OCI-LY7 (cell line): ENCODE measurements around the gene SNAPIN. TPM values are rescaled to one million over a fixed set of nuclear protein-coding genes. Genes with fewer than 3 reads are reported as not detected.

Experiments used
- BruUV-seq: library from RNA; stranded (reverse); fragments of 400-500 nt; replicated peaks from 2 replicates; lab custom pipeline; 2021; lab: Mats Ljungman, UMichigan
- CTCF ChIA-PET: fragments of 300-600 bp; sonication (Branson Sonifier 250); formaldehyde crosslinking; loops from one replicate; lab custom pipeline; 2022; ENCODE audit warnings: antibody characterized with exemption; ENCODE audit not compliant: unreplicated experiment; lab: Charles Lee
- POLR2A ChIA-PET: fragments of 300-600 bp; sonication (Branson Sonifier 250); formaldehyde crosslinking; loops from one replicate; lab custom pipeline; 2022; ENCODE audit warnings: antibody characterized with exemption; lab: Charles Lee
- DNase-seq: peaks from one replicate; pipeline ENCODE4 v3.0.0-alpha.2; 2015; ENCODE audit warnings: low spot score
- H2AFZ ChIP-seq: fragments of 200-600 bp; sonication (generic), shearing (Covaris generic); 2 replicates; pipeline ENCODE4 v1.6.1; 2014; ENCODE audit warnings: mild to moderate bottlenecking, antibody characterized with exemption, low read length, moderate library complexity
- H3K27ac ChIP-seq: fragments of 200-600 bp; sonication (generic); 2 replicates; pipeline ENCODE4 v1.5.1; 2014; ENCODE audit warnings: mixed run types, low read depth, mild to moderate bottlenecking, moderate library complexity, low read length, inconsistent platforms; ENCODE audit not compliant: poor library complexity, severe bottlenecking
- H3K36me3 ChIP-seq: fragments of 200-600 bp; sonication (generic); 2 replicates; pipeline ENCODE4 v1.6.1; 2014; ENCODE audit warnings: mild to moderate bottlenecking, antibody characterized with exemption, low read length, moderate library complexity, mixed read lengths; ENCODE audit not compliant: insufficient read depth
- H3K4me1 ChIP-seq: fragments of 200-600 bp; sonication (generic); 2 replicates; pipeline ENCODE4 v1.5.1; 2014; ENCODE audit warnings: mild to moderate bottlenecking, low read length; ENCODE audit not compliant: insufficient read depth, poor library complexity, severe bottlenecking
- H3K4me2 ChIP-seq: fragments of 200-600 bp; sonication (generic); 2 replicates; pipeline ENCODE4 v1.6.1; 2014; ENCODE audit warnings: mild to moderate bottlenecking, low read length
- H3K4me3 ChIP-seq: fragments of 200-600 bp; sonication (generic); 2 replicates; pipeline ENCODE4 v1.5.1; 2014; ENCODE audit warnings: mild to moderate bottlenecking, low read depth, low read length; ENCODE audit not compliant: poor library complexity, severe bottlenecking
- H3K79me2 ChIP-seq: fragments of 200-600 bp; sonication (generic); 2 replicates; pipeline ENCODE4 v1.6.1; 2016; ENCODE audit warnings: low read depth, mild to moderate bottlenecking, low read length, moderate library complexity, mixed read lengths; ENCODE audit not compliant: insufficient read depth
- H3K9me2 ChIP-seq: fragments of 200-600 bp; sonication (generic); 2 replicates; pipeline ENCODE4 v1.6.1; 2016; ENCODE audit warnings: mild to moderate bottlenecking, low read length, mixed read lengths; ENCODE audit not compliant: insufficient read depth
- H3K9me3 ChIP-seq: fragments of 200-600 bp; sonication (generic); 2 replicates; pipeline ENCODE4 v1.6.1; 2014; ENCODE audit warnings: mild to moderate bottlenecking, mixed run types, low read length, mixed read lengths
- H4K20me1 ChIP-seq: fragments of 200-600 bp; sonication (generic); 2 replicates; pipeline ENCODE4 v1.6.1; 2014; ENCODE audit warnings: mild to moderate bottlenecking, antibody characterized with exemption, low read length, moderate library complexity, mixed read lengths; ENCODE audit not compliant: insufficient read depth
- CTCF ChIP-seq: fragments of 200-600 bp; sonication (generic); conservative IDR thresholded peaks from 2 replicates; pipeline ENCODE4 v1.5.1; 2014; ENCODE audit warnings: mild to moderate bottlenecking, antibody characterized with exemption, low read length, moderate library complexity, mixed read lengths
- EZH2phosphoT487 ChIP-seq: fragments of 200-600 bp; sonication (generic); IDR thresholded peaks from 2 replicates; pipeline ENCODE4 v1.6.1; 2018; ENCODE audit warnings: low read depth, borderline replicate concordance, mild to moderate bottlenecking, mixed run types, antibody characterized with exemption, low read length, moderate library complexity, mixed read lengths
- intact Hi-C: fragments of 100-400 bp; cut with micrococcal nuclease; formaldehyde crosslinking; loops from one replicate; pipeline ENCODE4 v1.10.0; 2022; ENCODE audit not compliant: unreplicated experiment
- total RNA-seq, 2 experiments: library from RNA; depleted of rRNA in 1 of 2; stranded (reverse); fragments of >200 nt in 1 of 2; shearing (Covaris generic) in 1 of 2; gene quantifications; 2 replicates each; pipeline ENCODE4 v1.2.3, GENCODE V29; 2014 to 2022

SNAPIN gene
- total RNA-seq, 2 experiments from 2014 or later: 31.1 to 44.5 TPM

DNA sequence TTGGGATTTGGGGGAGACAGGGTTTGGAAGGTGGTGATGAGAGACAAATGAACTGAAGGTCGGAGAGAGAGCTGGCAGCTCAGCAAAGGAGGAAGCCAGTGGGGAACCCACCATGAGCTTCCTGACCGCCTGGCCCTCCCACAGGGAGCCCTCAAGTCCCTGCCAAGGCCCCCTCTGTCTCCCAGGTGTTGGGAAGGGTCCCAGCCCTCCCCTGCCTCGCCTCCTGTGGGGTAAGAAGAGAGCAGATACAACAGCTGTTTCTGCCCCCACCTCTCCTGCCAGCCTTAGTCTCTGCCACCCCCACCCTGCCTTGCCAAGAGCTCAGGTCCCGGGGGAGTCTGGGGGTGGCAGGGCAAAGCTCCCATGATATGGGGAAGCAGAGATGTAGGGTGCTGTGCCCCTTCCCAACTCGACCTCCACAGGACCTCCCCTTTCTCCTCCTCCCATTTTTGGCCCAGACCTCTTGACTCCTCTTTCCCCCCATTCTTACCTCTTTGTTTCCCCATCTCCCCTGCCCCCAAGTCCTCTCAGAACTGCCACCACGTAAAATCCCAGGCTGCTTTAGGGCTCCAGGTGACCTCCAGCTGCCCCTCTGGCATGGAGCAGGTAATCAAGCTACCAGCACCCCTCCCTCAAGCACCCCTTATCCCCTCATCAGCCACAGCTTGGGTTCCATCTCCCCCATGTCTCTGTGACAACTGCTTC lies 29.7 kb upstream of the SNAPIN start:
- Histone ChIP-seq H3K9me2 (no peaks in the 10 kb centered on the region), H4K20me1 (no peaks in the 10 kb centered on the region), H3K4me2 (no peak overlapping the region), H3K79me2 (no peaks in the 10 kb centered on the region), H3K4me1 (peaks cover 16% of the 10 kb centered on the region), H3K27ac (no peak overlapping the region), H2AFZ (no peak overlapping the region), H3K9me3 (no peaks in the 10 kb centered on the region), H3K36me3 (no peaks in the 10 kb centered on the region), H3K4me3 (no peak overlapping the region)
- BruUV-seq: no TSS peak
- TF ChIP-seq CTCF (no peak), EZH2phosphoT487 (no peak)
- POLR2A ChIA-PET: no interaction called here
- CTCF ChIA-PET: interaction anchor here (0.6 to 1.9 kb wide), 2 partner anchors 56 to 276 kb away, joined by 3 to 6 read pairs; no protein-coding TSS in a partner anchor
- no peak for DNase-seq
- intact Hi-C loops: no loop called here

DNA sequence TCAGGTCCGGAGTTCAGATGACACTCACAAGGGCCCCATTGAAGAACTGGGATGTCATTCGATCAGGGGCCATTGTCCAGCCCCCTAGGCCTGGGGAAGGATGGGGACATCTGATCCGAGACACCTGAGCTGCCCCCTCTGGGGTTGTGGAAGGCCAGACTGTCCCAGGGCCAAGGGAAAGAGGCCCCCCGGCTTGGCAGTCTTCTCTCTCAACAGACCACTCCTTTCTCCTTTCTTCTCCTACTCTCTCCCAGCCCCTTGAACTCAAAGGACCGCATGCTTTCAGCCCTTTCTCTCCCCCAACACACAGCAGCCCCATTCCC lies 29.2 kb upstream of the SNAPIN start:
- peaks cover under 1% of the 10 kb centered on the region; the same call in 1 of the 2 replicates for H3K79me2 ChIP-seq
- no peak overlapping the region for H3K4me3 ChIP-seq
- no peaks in the 10 kb centered on the region for H3K9me2 ChIP-seq
- H3K9me3 ChIP-seq: no peaks in the 10 kb centered on the region
- peaks cover 16% of the 10 kb centered on the region for H3K4me1 ChIP-seq
- no peaks in the 10 kb centered on the region for H4K20me1 ChIP-seq
- no peak overlapping the region for H3K27ac ChIP-seq
- H3K36me3 ChIP-seq: no peaks in the 10 kb centered on the region
- TF ChIP-seq CTCF (no peak), EZH2phosphoT487 (no peak)
- H3K4me2 ChIP-seq: no peak overlapping the region
- DNase-seq: no peak
- BruUV-seq: no TSS peak
- ChIA-PET CTCF (interaction anchor here (0.6 to 1.9 kb wide), 2 partner anchors 57 to 276 kb away, joined by 3 to 6 read pairs; no protein-coding TSS in a partner anchor), POLR2A (no interaction called here)
- no peak overlapping the region for H2AFZ ChIP-seq
- intact Hi-C loops: no loop called here

- no TSS peak for BruUV-seq
- H3K9me3 ChIP-seq: no peaks in the 10 kb centered on the region
- H3K9me2 ChIP-seq: no peaks in the 10 kb centered on the region
- TF ChIP-seq EZH2phosphoT487 (no peak), CTCF (no peak)
- no peak overlapping the region for H3K27ac ChIP-seq
- H3K79me2 ChIP-seq: peaks cover 7% of the 10 kb centered on the region
- no peak overlapping the region for H3K4me3 ChIP-seq
- ChIA-PET POLR2A (no interaction called here), CTCF (no interaction called here)
- no peak for DNase-seq
- H3K36me3 ChIP-seq: no peaks in the 10 kb centered on the region
- H2AFZ ChIP-seq: no peak overlapping the region
- H3K4me1 ChIP-seq: peaks cover 16% of the 10 kb centered on the region
- no peaks in the 10 kb centered on the region for H4K20me1 ChIP-seq
- intact Hi-C loops: no loop called here
- no peak overlapping the region for H3K4me2 ChIP-seq
Measured at GRCh38 chr1:153629971-153630370, 28.5 kb upstream of the SNAPIN start.
